ENCODE results near the gene RAB39A. TPM values are rescaled to one million over a fixed set of nuclear protein-coding genes. Genes with fewer than 3 reads are reported as not detected.

The RAB39A gene
- polyA plus RNA-seq, 4 donors: 0.27 to 2.1 (median 0.58) TPM; not detected in 1

GRCh38 chr11:107970049-107970448, 41.8 kb downstream of the RAB39A start:
- Histone ChIP-seq H3K4me3 (ENCODE audit: low read depth in 1 of 3, low read length in 3 of 3) (no peak overlapping the region), H3K4me1 (ENCODE audit: control insufficient read depth in 3 of 3, insufficient read depth in 2 of 3, low read depth in 1 of 3, low read length in 2 of 3) (no peaks in the 10 kb centered on the region), H3K27me3 (ENCODE audit: control insufficient read depth in 3 of 3, insufficient read depth in 3 of 3, low read length in 3 of 3) (no peaks in the 10 kb centered on the region), H3K27ac (ENCODE audit: low read depth in 1 of 3, low read length in 2 of 3) (no peak overlapping the region), H3K36me3 (ENCODE audit: control insufficient read depth in 3 of 3, insufficient read depth in 2 of 3, low read depth in 1 of 3, low read length in 3 of 3) (no peaks in the 10 kb centered on the region), H3K9me3 (ENCODE audit: control insufficient read depth in 2 of 2, insufficient read depth in 1 of 2, low read depth in 1 of 2, low read length in 1 of 2) (no peaks in the 10 kb centered on the region)
- DNase-seq (peak in 1 of 2 donors; percentile 5), FAIRE-seq (no peak)
- WGBS, 3 donors: 73 to 78% (median 75%) methylated on average over 5 of the region's 5 CpGs

- no peak for DNase-seq
- Histone ChIP-seq H3K27ac (ENCODE audit: low read depth in 1 of 3, low read length in 2 of 3) (no peak overlapping the region), H3K27me3 (ENCODE audit: control insufficient read depth in 3 of 3, insufficient read depth in 3 of 3, low read length in 3 of 3) (no peaks in the 10 kb centered on the region), H3K4me1 (ENCODE audit: control insufficient read depth in 3 of 3, insufficient read depth in 2 of 3, low read depth in 1 of 3, low read length in 2 of 3) (no peaks in the 10 kb centered on the region), H3K4me3 (ENCODE audit: low read depth in 1 of 3, low read length in 3 of 3) (no peak overlapping the region), H3K9me3 (ENCODE audit: control insufficient read depth in 2 of 2, insufficient read depth in 1 of 2, low read depth in 1 of 2, low read length in 1 of 2) (no peaks in the 10 kb centered on the region), H3K36me3 (ENCODE audit: control insufficient read depth in 3 of 3, insufficient read depth in 2 of 3, low read depth in 1 of 3, low read length in 3 of 3) (no peaks in the 10 kb centered on the region)
- 94 to 97% (median 96%) methylated on average over 1 of the region's 1 CpG for WGBS, 3 donors
- FAIRE-seq: no peak
Observed at GRCh38 chr11:107973641-107974040, 45.4 kb downstream of the RAB39A start.

- FAIRE-seq (no peak), DNase-seq (no peak)
- no peaks in the 10 kb centered on the region for H3K36me3 ChIP-seq (ENCODE audit: control insufficient read depth in 3 of 3, insufficient read depth in 2 of 3, low read depth in 1 of 3, low read length in 3 of 3)
- no peak overlapping the region for H3K27ac ChIP-seq (ENCODE audit: low read depth in 1 of 3, low read length in 2 of 3)
- no peaks in the 10 kb centered on the region for H3K9me3 ChIP-seq (ENCODE audit: control insufficient read depth in 2 of 2, insufficient read depth in 1 of 2, low read depth in 1 of 2, low read length in 1 of 2)
- 79 to 81% (median 79%) methylated on average over 5 of the region's 5 CpGs for WGBS, 3 donors
- no peak overlapping the region for H3K4me3 ChIP-seq (ENCODE audit: low read depth in 1 of 3, low read length in 3 of 3)
- no peaks in the 10 kb centered on the region for H3K27me3 ChIP-seq (ENCODE audit: control insufficient read depth in 3 of 3, insufficient read depth in 3 of 3, low read length in 3 of 3)
- no peaks in the 10 kb centered on the region for H3K4me1 ChIP-seq (ENCODE audit: control insufficient read depth in 3 of 3, insufficient read depth in 2 of 3, low read depth in 1 of 3, low read length in 2 of 3)
Observed at GRCh38 chr11:107988397-107989158, 60.3 kb downstream of the RAB39A start.

- no peaks in the 10 kb centered on the region for H3K36me3 ChIP-seq (ENCODE audit: control insufficient read depth in 3 of 3, insufficient read depth in 2 of 3, low read depth in 1 of 3, low read length in 3 of 3)
- H3K4me1 ChIP-seq (ENCODE audit: control insufficient read depth in 3 of 3, insufficient read depth in 2 of 3, low read depth in 1 of 3, low read length in 2 of 3): no peaks in the 10 kb centered on the region
- FAIRE-seq (no peak), DNase-seq (no peak)
- no peak overlapping the region for H3K4me3 ChIP-seq (ENCODE audit: low read depth in 1 of 3, low read length in 3 of 3)
- H3K27ac ChIP-seq (ENCODE audit: low read depth in 1 of 3, low read length in 2 of 3): no peak overlapping the region
- no peaks in the 10 kb centered on the region for H3K9me3 ChIP-seq (ENCODE audit: control insufficient read depth in 2 of 2, insufficient read depth in 1 of 2, low read depth in 1 of 2, low read length in 1 of 2)
- H3K27me3 ChIP-seq (ENCODE audit: control insufficient read depth in 3 of 3, insufficient read depth in 3 of 3, low read length in 3 of 3): no peaks in the 10 kb centered on the region
- 64 to 74% (median 74%) methylated on average over 5 of the region's 5 CpGs for WGBS, 3 donors
Observed at GRCh38 chr11:107991868-107992414, 63.7 kb downstream of the RAB39A start.

- WGBS, 3 donors: 22 to 47% (median 28%) methylated on average over 5 of the region's 5 CpGs
- Histone ChIP-seq H3K36me3 (ENCODE audit: control insufficient read depth in 3 of 3, insufficient read depth in 2 of 3, low read depth in 1 of 3, low read length in 3 of 3) (no peaks in the 10 kb centered on the region), H3K27me3 (ENCODE audit: control insufficient read depth in 3 of 3, insufficient read depth in 3 of 3, low read length in 3 of 3) (no peaks in the 10 kb centered on the region), H3K4me3 (ENCODE audit: low read depth in 1 of 3, low read length in 3 of 3) (no peak overlapping the region), H3K27ac (ENCODE audit: low read depth in 1 of 3, low read length in 2 of 3) (no peak overlapping the region), H3K9me3 (ENCODE audit: control insufficient read depth in 2 of 2, insufficient read depth in 1 of 2, low read depth in 1 of 2, low read length in 1 of 2) (no peaks in the 10 kb centered on the region), H3K4me1 (ENCODE audit: control insufficient read depth in 3 of 3, insufficient read depth in 2 of 3, low read depth in 1 of 3, low read length in 2 of 3) (no peaks in the 10 kb centered on the region)
- no peak for FAIRE-seq
- peak in 1 of 2 donors; percentile 57 for DNase-seq
Observed at GRCh38 chr11:107996006-107996776, 67.9 kb downstream of the RAB39A start.

- FAIRE-seq (no peak), DNase-seq (no peak)
- 92 to 97% (median 96%) methylated on average over 6 of the region's 6 CpGs for WGBS, 3 donors
- Histone ChIP-seq H3K27ac (ENCODE audit: low read depth in 1 of 3, low read length in 2 of 3) (no peak overlapping the region), H3K4me1 (ENCODE audit: control insufficient read depth in 3 of 3, insufficient read depth in 2 of 3, low read depth in 1 of 3, low read length in 2 of 3) (no peaks in the 10 kb centered on the region), H3K27me3 (ENCODE audit: control insufficient read depth in 3 of 3, insufficient read depth in 3 of 3, low read length in 3 of 3) (no peaks in the 10 kb centered on the region), H3K36me3 (ENCODE audit: control insufficient read depth in 3 of 3, insufficient read depth in 2 of 3, low read depth in 1 of 3, low read length in 3 of 3) (no peaks in the 10 kb centered on the region), H3K4me3 (ENCODE audit: low read depth in 1 of 3, low read length in 3 of 3) (no peak overlapping the region), H3K9me3 (ENCODE audit: control insufficient read depth in 2 of 2, insufficient read depth in 1 of 2, low read depth in 1 of 2, low read length in 1 of 2) (no peaks in the 10 kb centered on the region)
Observed at GRCh38 chr11:107998761-107999160, 70.5 kb downstream of the RAB39A start.

- 33 to 36% (median 33%) methylated on average over 6 of the region's 6 CpGs for WGBS, 3 donors
- no peak overlapping the region for H3K4me3 ChIP-seq (ENCODE audit: low read depth in 1 of 3, low read length in 3 of 3)
- DNase-seq (peak; percentile 18 to 41), FAIRE-seq (no peak)
- no peaks in the 10 kb centered on the region for H3K36me3 ChIP-seq (ENCODE audit: control insufficient read depth in 3 of 3, insufficient read depth in 2 of 3, low read depth in 1 of 3, low read length in 3 of 3)
- H3K4me1 ChIP-seq (ENCODE audit: control insufficient read depth in 3 of 3, insufficient read depth in 2 of 3, low read depth in 1 of 3, low read length in 2 of 3): no peaks in the 10 kb centered on the region
- H3K27me3 ChIP-seq (ENCODE audit: control insufficient read depth in 3 of 3, insufficient read depth in 3 of 3, low read length in 3 of 3): no peaks in the 10 kb centered on the region
- H3K9me3 ChIP-seq (ENCODE audit: control insufficient read depth in 2 of 2, insufficient read depth in 1 of 2, low read depth in 1 of 2, low read length in 1 of 2): no peaks in the 10 kb centered on the region
- H3K27ac ChIP-seq (ENCODE audit: low read depth in 1 of 3, low read length in 2 of 3): no peak overlapping the region
Observed at GRCh38 chr11:107999759-108000455, 71.7 kb downstream of the RAB39A start.

- 87 to 93% (median 93%) methylated on average over 3 of the region's 3 CpGs for WGBS, 3 donors
Observed at GRCh38 chr11:108002476-108002875, 74.2 kb downstream of the RAB39A start.

More at GRCh38 chr11:108002476-108002875, 74.2 kb downstream of the RAB39A start:
- H3K4me3 ChIP-seq (ENCODE audit: low read depth in 1 of 3, low read length in 3 of 3): no peak overlapping the region
- no peaks in the 10 kb centered on the region for H3K36me3 ChIP-seq (ENCODE audit: control insufficient read depth in 3 of 3, insufficient read depth in 2 of 3, low read depth in 1 of 3, low read length in 3 of 3)
- H3K9me3 ChIP-seq (ENCODE audit: control insufficient read depth in 2 of 2, insufficient read depth in 1 of 2, low read depth in 1 of 2, low read length in 1 of 2): no peaks in the 10 kb centered on the region
- no peak overlapping the region for H3K27ac ChIP-seq (ENCODE audit: low read depth in 1 of 3, low read length in 2 of 3)
- no peaks in the 10 kb centered on the region for H3K27me3 ChIP-seq (ENCODE audit: control insufficient read depth in 3 of 3, insufficient read depth in 3 of 3, low read length in 3 of 3)
- no peaks in the 10 kb centered on the region for H3K4me1 ChIP-seq (ENCODE audit: control insufficient read depth in 3 of 3, insufficient read depth in 2 of 3, low read depth in 1 of 3, low read length in 2 of 3)
- no peak for DNase-seq
- no peak for FAIRE-seq

All from small intestine (tissue), 7 donors.